DOHH2 (cell line): ENCODE data around the gene STARD3.

ENCODE experiments used
- H3F3A ChIP-seq: fragments of 200-600 bp; sonication (generic), shearing (Covaris generic); 2 replicates; pipeline ENCODE4 v1.6.0; 2016; ENCODE audit warnings: antibody characterized with exemption, mild to moderate bottlenecking; ENCODE audit not compliant: control insufficient read depth, insufficient read depth
- H3K27ac ChIP-seq: fragments of 200-600 bp; sonication (generic); 2 replicates; pipeline ENCODE4 v1.5.1; 2014; ENCODE audit warnings: low read depth, mild to moderate bottlenecking, low read length, moderate library complexity
- H3K27me3 ChIP-seq: fragments of 200-600 bp; sonication (generic); 2 replicates; pipeline ENCODE4 v1.6.1; 2014; ENCODE audit warnings: mild to moderate bottlenecking, low read length, mixed read lengths; ENCODE audit not compliant: control insufficient read depth
- H3K36me3 ChIP-seq: fragments of 200-600 bp; sonication (generic); 2 replicates; pipeline ENCODE4 v1.6.1; 2014; ENCODE audit warnings: mild to moderate bottlenecking, low read length, moderate library complexity, mixed read lengths; ENCODE audit not compliant: control insufficient read depth
- H3K4me1 ChIP-seq: fragments of 200-600 bp; sonication (generic); 2 replicates; pipeline ENCODE4 v1.6.1; 2014; ENCODE audit warnings: mild to moderate bottlenecking, low read length, mixed read lengths; ENCODE audit not compliant: control insufficient read depth
- H3K4me2 ChIP-seq: fragments of 200-600 bp; sonication (generic); 2 replicates; pipeline ENCODE4 v1.6.0; 2014; ENCODE audit warnings: mild to moderate bottlenecking, low read length, moderate library complexity
- H3K4me3 ChIP-seq: fragments of 200-600 bp; sonication (generic); 2 replicates; pipeline ENCODE4 v1.5.1; 2014; ENCODE audit warnings: mild to moderate bottlenecking, low read length, mixed read lengths
- H3K79me2 ChIP-seq: fragments of 200-600 bp; sonication (generic); 2 replicates; pipeline ENCODE4 v1.6.1; 2014; ENCODE audit warnings: mild to moderate bottlenecking, low read length, mixed read lengths; ENCODE audit not compliant: control insufficient read depth
- H3K9me2 ChIP-seq: fragments of 200-600 bp; sonication (generic); replicated peaks from 2 replicates; pipeline ENCODE4 v1.6.1; 2014; ENCODE audit warnings: mild to moderate bottlenecking, low read length, mixed read lengths; ENCODE audit not compliant: control insufficient read depth
- H3K9me3 ChIP-seq: fragments of 200-600 bp; sonication (generic); 2 replicates; pipeline ENCODE4 v1.6.1; 2014; ENCODE audit warnings: antibody characterized with exemption, low read length, mixed read lengths; ENCODE audit not compliant: control insufficient read depth, insufficient read depth
- H4K20me1 ChIP-seq: fragments of 200-600 bp; sonication (generic); 2 replicates; pipeline ENCODE4 v1.6.0; 2014; ENCODE audit warnings: low read depth, mild to moderate bottlenecking, antibody characterized with exemption, low read length, moderate library complexity; ENCODE audit not compliant: control insufficient read depth, insufficient read depth
- CTCF ChIP-seq: fragments of 200-600 bp; sonication (generic); IDR thresholded peaks from one replicate; pipeline ENCODE4 v1.5.1; 2014; ENCODE audit warnings: antibody characterized with exemption, mild to moderate bottlenecking, low read depth, low read length; ENCODE audit not compliant: poor library complexity, severe bottlenecking
- EZH2phosphoT487 ChIP-seq: fragments of 200-600 bp; sonication (generic); IDR thresholded peaks from 2 replicates; pipeline ENCODE4 v1.6.1; 2017; ENCODE audit warnings: borderline replicate concordance, mild to moderate bottlenecking, antibody characterized with exemption, low read length, moderate library complexity, mixed read lengths

The STARD3 gene

GRCh38 chr17:39605492-39606433 lies 31.2 kb upstream of the STARD3 start:
- Histone ChIP-seq H3K36me3 (no peaks in the 10 kb centered on the region), H3K4me1 (peaks cover 19% of the 10 kb centered on the region), H3F3A (no peaks in the 10 kb centered on the region; the same call in 1 of the 2 replicates), H3K27ac (no peak overlapping the region), H3K9me2 (no peaks in the 10 kb centered on the region), H3K4me3 (no peak overlapping the region), H3K9me3 (no peaks in the 10 kb centered on the region), H3K27me3 (peaks cover 87% of the 10 kb centered on the region), H4K20me1 (0 out of 2 replicates have a peak, but pooled peaks cover 2% of the 10 kb centered on the region), H3K79me2 (no peaks in the 10 kb centered on the region), H3K4me2 (peak overlapping the region; percentile 10; the same call in 1 of the 2 replicates)
- TF ChIP-seq EZH2phosphoT487: peak; percentile 75; the same call in 1 of the 2 replicates
- TF ChIP-seq CTCF: no peak

- Histone ChIP-seq H3K4me1 (peaks cover 19% of the 10 kb centered on the region), H3K36me3 (no peaks in the 10 kb centered on the region), H3K4me3 (no peak overlapping the region), H3K4me2 (no peak overlapping the region), H3K79me2 (no peaks in the 10 kb centered on the region), H3K27ac (no peak overlapping the region), H3K27me3 (peaks cover 79% of the 10 kb centered on the region), H4K20me1 (0 out of 2 replicates have a peak, but pooled peaks cover 2% of the 10 kb centered on the region), H3F3A (no peaks in the 10 kb centered on the region; the same call in 1 of the 2 replicates), H3K9me3 (no peaks in the 10 kb centered on the region), H3K9me2 (no peaks in the 10 kb centered on the region)
- TF ChIP-seq EZH2phosphoT487 (peak; percentile 62; the same call in 1 of the 2 replicates), CTCF (no peak)
These were observed 30.4 kb upstream of the STARD3 start for GRCh38 chr17:39606434-39607056.

GRCh38 chr17:39607057-39607850 lies 29.7 kb upstream of the STARD3 start:
- Histone ChIP-seq H3K27me3 (peaks cover 72% of the 10 kb centered on the region), H3K4me2 (no peak overlapping the region), H3K9me2 (no peaks in the 10 kb centered on the region), H3K9me3 (no peaks in the 10 kb centered on the region), H4K20me1 (0 out of 2 replicates have a peak, but pooled peaks cover 2% of the 10 kb centered on the region), H3K79me2 (no peaks in the 10 kb centered on the region), H3K27ac (no peak overlapping the region), H3F3A (no peaks in the 10 kb centered on the region; the same call in 1 of the 2 replicates), H3K4me1 (peaks cover 19% of the 10 kb centered on the region), H3K4me3 (no peak overlapping the region), H3K36me3 (no peaks in the 10 kb centered on the region)
- TF ChIP-seq CTCF (no peak), EZH2phosphoT487 (peak; percentile 62)
